CD4-positive, alpha-beta T cell (primary cell): ENCODE measurements around the gene CMTM5. TPM values are rescaled to one million over a fixed set of nuclear protein-coding genes. Genes with fewer than 3 reads are reported as not detected.
"Not testable (repeated sequence)": the region's sequence is repeated elsewhere in the genome, so short reads cannot be mapped to it uniquely, and the experiment has no call there.

Source experiments
- ATAC-seq: fragments of 200-7000 bp; cut with Tn5 transposase; one replicate; pipeline ENCODE4 v1.10.0; 2022; ENCODE audit warnings: mild to moderate bottlenecking; ENCODE audit not compliant: poor library complexity
- CTCF ChIA-PET: fragments of 350-600 bp; sonication (Branson Sonifier 250); formaldehyde crosslinking; loops from one replicate; lab custom pipeline; 2021; ENCODE audit warnings: antibody characterized with exemption, inconsistent platforms; lab: Charles Lee
- POLR2A ChIA-PET: fragments of 350-600 bp; sonication (Branson Sonifier 250); formaldehyde crosslinking; loops from one replicate; lab custom pipeline; 2021; ENCODE audit warnings: antibody characterized with exemption, inconsistent platforms; lab: Charles Lee
- DNase-seq, 14 experiments: peaks; one replicate each; pipeline ENCODE4 v3.0.0-alpha.2; 2013 to 2020; ENCODE audit warnings: mixed read lengths in 2 of 14
- H3K27ac ChIP-seq, 2 donors: one replicate each; pipeline versions ENCODE4 v1.5.1 to v1.7.0; 2013; ENCODE audit warnings: low read length in 2 of 2, low read depth in 1 of 2, mild to moderate bottlenecking in 1 of 2
- H3K27me3 ChIP-seq, 2 experiments: 1 replicate in 1 of 2; 2 replicates in 1 of 2; pipeline versions ENCODE4 v1.6.1 to v1.7.0; 2013; ENCODE audit warnings: low read length in 2 of 2, control low read depth in 1 of 2, mild to moderate bottlenecking in 1 of 2, moderate library complexity in 1 of 2; ENCODE audit not compliant: insufficient read depth in 2 of 2, control insufficient read depth in 1 of 2
- H3K36me3 ChIP-seq: one replicate; pipeline ENCODE4 v1.6.1; 2013; ENCODE audit warnings: low read length, control low read depth; ENCODE audit not compliant: insufficient read depth
- H3K4me1 ChIP-seq: one replicate; pipeline ENCODE4 v1.6.1; 2013; ENCODE audit warnings: low read length, control low read depth; ENCODE audit not compliant: insufficient read depth
- H3K4me3 ChIP-seq: one replicate; pipeline ENCODE4 v1.5.1; 2013; ENCODE audit warnings: mild to moderate bottlenecking, low read length, moderate library complexity
- H3K9me3 ChIP-seq, 2 experiments: 1 replicate in 1 of 2; 2 replicates in 1 of 2; pipeline versions ENCODE4 v1.6.1 to v1.7.0; 2013; ENCODE audit warnings: low read length in 2 of 2, mild to moderate bottlenecking in 2 of 2, control low read depth in 1 of 2, moderate library complexity in 1 of 2; ENCODE audit not compliant: control insufficient read depth in 1 of 2, insufficient read depth in 1 of 2
- H3K27ac Mint-ChIP-seq: one replicate; pipeline ENCODE4 v1.8.0; 2020; ENCODE audit warnings: mixed read lengths
- H3K27me3 Mint-ChIP-seq: one replicate; pipeline ENCODE4 v1.8.0; 2021; ENCODE audit warnings: mixed read lengths
- H3K36me3 Mint-ChIP-seq: one replicate; pipeline ENCODE4 v1.8.0; 2021; ENCODE audit warnings: low read depth, mixed read lengths
- H3K4me1 Mint-ChIP-seq: one replicate; pipeline ENCODE4 v1.8.0; 2021; ENCODE audit warnings: low read depth, mixed read lengths
- H3K4me3 Mint-ChIP-seq: one replicate; pipeline ENCODE4 v1.8.0; 2020; ENCODE audit warnings: mild to moderate bottlenecking, mixed read lengths
- H3K9me3 Mint-ChIP-seq: one replicate; pipeline ENCODE4 v1.8.0; 2020; ENCODE audit warnings: mixed read lengths
- CTCF ChIP-seq: fragments of 200-600 bp; IDR thresholded peaks from one replicate; pipeline ENCODE4 v1.8.0; 2022; ENCODE audit warnings: antibody characterized with exemption, mild to moderate bottlenecking
- intact Hi-C, 2 experiments: fragments of 100-400 bp; cut with DNase I in 1 of 2; cut with micrococcal nuclease in 1 of 2; formaldehyde crosslinking; loops; one replicate each; pipeline versions ENCODE4 v1.15.1 to v1.9.0; 2023 to 2025; cut with DNase I, micrococcal nuclease
- total RNA-seq, 174 experiments: library from RNA in 2 of 174; stranded (reverse) in 2 of 174; gene quantifications; one replicate each; pipeline ENCODE4 v1.2.3 and lab custom pipeline; 2021 to 2026

CMTM5 gene
- total RNA-seq, 2 experiments from 2014 or later: not detected

GRCh38 chr14:23414906-23415820, 38.3 kb downstream of the CMTM5 start:
- H3K4me3 Mint-ChIP-seq: no peak overlapping the region
- no peak overlapping the region for H3K27ac ChIP-seq
- H3K4me1 ChIP-seq: no peaks in the 10 kb centered on the region
- no peaks in the 10 kb centered on the region for H3K4me1 Mint-ChIP-seq
- no peak for DNase-seq
- H3K9me3 Mint-ChIP-seq: no peaks in the 10 kb centered on the region
- intact Hi-C loops: no loop called here
- no peak overlapping the region for H3K4me3 ChIP-seq
- H3K9me3 ChIP-seq: peaks cover 0 to 4% of the 10 kb centered on the region in 2 experiments
- ChIA-PET POLR2A (no interaction called here), CTCF (no interaction called here)
- no peaks in the 10 kb centered on the region for H3K27me3 ChIP-seq
- H3K36me3 Mint-ChIP-seq: no peaks in the 10 kb centered on the region
- TF ChIP-seq CTCF: no peak
- H3K27ac Mint-ChIP-seq: no peak overlapping the region
- H3K27me3 Mint-ChIP-seq: peaks cover 3% of the 10 kb centered on the region
- no peaks in the 10 kb centered on the region for H3K36me3 ChIP-seq
- no peak for ATAC-seq

GRCh38 chr14:23415821-23416778, 39.3 kb downstream of the CMTM5 start:
- Histone ChIP-seq H3K36me3 (no peaks in the 10 kb centered on the region), H3K4me3 (no peak overlapping the region), H3K9me3 (peaks cover 0 to 4% of the 10 kb centered on the region in 2 experiments), H3K4me1 (no peaks in the 10 kb centered on the region), H3K27ac (no peak overlapping the region), H3K27me3 (no peaks in the 10 kb centered on the region)
- Mint-ChIP-seq H3K36me3 (no peaks in the 10 kb centered on the region), H3K9me3 (no peaks in the 10 kb centered on the region), H3K27ac (no peak overlapping the region), H3K4me3 (no peak overlapping the region), H3K4me1 (no peaks in the 10 kb centered on the region), H3K27me3 (peaks cover 3% of the 10 kb centered on the region)
- no peak for TF ChIP-seq CTCF
- intact Hi-C loops: no loop called here
- ChIA-PET CTCF (no interaction called here), POLR2A (no interaction called here)
- no peak for DNase-seq
- ATAC-seq: no peak

GRCh38 chr14:23416801-23417200, 40.0 kb downstream of the CMTM5 start:
- Histone ChIP-seq H3K4me3 (no peak overlapping the region), H3K9me3 (peaks cover 0 to 4% of the 10 kb centered on the region in 2 experiments), H3K4me1 (no peaks in the 10 kb centered on the region), H3K36me3 (no peaks in the 10 kb centered on the region), H3K27me3 (no peaks in the 10 kb centered on the region), H3K27ac (no peak overlapping the region)
- TF ChIP-seq CTCF: no peak
- Mint-ChIP-seq H3K36me3 (no peaks in the 10 kb centered on the region), H3K27ac (no peak overlapping the region), H3K4me3 (no peak overlapping the region), H3K27me3 (peaks cover 3% of the 10 kb centered on the region), H3K4me1 (no peaks in the 10 kb centered on the region), H3K9me3 (no peaks in the 10 kb centered on the region)
- ChIA-PET CTCF (no interaction called here), POLR2A (no interaction called here)
- DNase-seq (no peak), ATAC-seq (no peak)
- intact Hi-C loops: no loop called here

- ATAC-seq, H3K36me3 Mint-ChIP-seq, DNase-seq, H3K27me3 ChIP-seq, H3K4me3 ChIP-seq, H3K36me3 ChIP-seq, CTCF ChIA-PET, H3K27ac ChIP-seq, H3K27me3 Mint-ChIP-seq, POLR2A ChIA-PET, intact Hi-C loops, H3K4me1 ChIP-seq, H3K4me3 Mint-ChIP-seq, H3K9me3 Mint-ChIP-seq, H3K4me1 Mint-ChIP-seq, H3K9me3 ChIP-seq, H3K27ac Mint-ChIP-seq: not testable (repeated sequence)
Measured at GRCh38 chr14:23417269-23417668, 40.4 kb downstream of the CMTM5 start.
